Central memory CD8-positive, alpha-beta T cell (primary cell): ENCODE results near the gene FGF22.
"Not testable (repeated sequence)": the region's sequence is repeated elsewhere in the genome, so short reads cannot be mapped to it uniquely, and the experiment has no call there.

Source experiments
- ATAC-seq: fragments of 150-1000 bp; cut with Tn5 transposase; replicated peaks from 2 replicates; pipeline ENCODE4 v1.10.0; 2022; ENCODE audit warnings: mild to moderate bottlenecking, moderate FRiP score, moderate number of reproducible peaks; ENCODE audit not compliant: poor library complexity, severe bottlenecking; ENCODE audit errors: extremely low read depth
- DNase-seq, 2 donors: peaks; one replicate each; pipeline ENCODE4 v3.0.0; 2021; ENCODE audit warnings: low spot score in 2 of 2
- H3K27ac Mint-ChIP-seq: one replicate; pipeline ENCODE4 v1.8.0; 2022; ENCODE audit warnings: low read depth, mild to moderate bottlenecking, moderate library complexity, mixed read lengths
- H3K27me3 Mint-ChIP-seq: one replicate; pipeline ENCODE4 v1.8.0; 2022; ENCODE audit warnings: mixed read lengths
- H3K36me3 Mint-ChIP-seq: one replicate; pipeline ENCODE4 v1.8.0; 2022; ENCODE audit warnings: mild to moderate bottlenecking, moderate library complexity, mixed read lengths; ENCODE audit not compliant: insufficient read depth
- H3K4me1 Mint-ChIP-seq: one replicate; pipeline ENCODE4 v1.8.0; 2022; ENCODE audit warnings: mixed read lengths
- H3K4me3 Mint-ChIP-seq: one replicate; pipeline ENCODE4 v1.8.0; 2022; ENCODE audit warnings: mild to moderate bottlenecking, moderate library complexity, mixed read lengths
- H3K9me3 Mint-ChIP-seq: one replicate; pipeline ENCODE4 v1.8.0; 2022; ENCODE audit warnings: mixed read lengths

The FGF22 gene

GRCh38 chr19:620166-620862, 19.4 kb upstream of the FGF22 start:
- no peaks in the 10 kb centered on the region for H3K4me1 Mint-ChIP-seq
- H3K27me3 Mint-ChIP-seq, result no peaks in the 10 kb centered on the region
- no peak overlapping the region for H3K4me3 Mint-ChIP-seq
- DNase-seq, result no peak
- no peak overlapping the region for H3K27ac Mint-ChIP-seq
- no peaks in the 10 kb centered on the region for H3K9me3 Mint-ChIP-seq
- H3K36me3 Mint-ChIP-seq, result peaks cover 23% of the 10 kb centered on the region
- ATAC-seq, result no peak

DNA sequence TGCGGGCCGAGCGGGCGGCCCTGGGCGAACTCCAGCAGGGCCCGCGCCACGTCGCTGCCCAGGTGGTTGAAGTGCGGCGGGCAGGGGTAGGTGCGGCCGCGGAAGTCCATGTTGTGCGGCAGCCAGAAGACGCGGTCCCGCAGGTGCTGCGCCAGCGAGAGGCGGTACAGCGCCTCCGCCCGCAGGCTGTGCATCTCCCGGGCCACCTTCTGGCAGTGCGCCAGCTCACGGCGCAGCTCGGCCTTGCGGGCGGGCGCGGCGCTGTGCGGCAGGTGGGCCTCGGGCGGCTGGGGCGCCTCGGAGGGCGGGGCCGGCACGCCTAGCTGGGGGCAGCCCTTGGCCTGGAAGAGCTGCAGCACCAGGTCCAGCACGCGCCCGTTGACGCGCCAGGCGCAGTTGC, 18.5 kb upstream of the FGF22 start:
- H3K36me3 Mint-ChIP-seq, result peaks cover 20% of the 10 kb centered on the region
- H3K4me1 Mint-ChIP-seq, H3K4me3 Mint-ChIP-seq, H3K9me3 Mint-ChIP-seq, DNase-seq, H3K27ac Mint-ChIP-seq, ATAC-seq, H3K27me3 Mint-ChIP-seq: not testable (repeated sequence)

- no peaks in the 10 kb centered on the region for H3K4me1 Mint-ChIP-seq
- no peaks in the 10 kb centered on the region for H3K27me3 Mint-ChIP-seq
- H3K27ac Mint-ChIP-seq, result no peak overlapping the region
- no peak overlapping the region for H3K4me3 Mint-ChIP-seq
- no peaks in the 10 kb centered on the region for H3K9me3 Mint-ChIP-seq
- H3K36me3 Mint-ChIP-seq, result peaks cover 21% of the 10 kb centered on the region
- ATAC-seq (no peak), DNase-seq (no peak)
Observed at GRCh38 chr19:621819-622218, 17.9 kb upstream of the FGF22 start.

GRCh38 chr19:622666-623065, 17.0 kb upstream of the FGF22 start:
- Mint-ChIP-seq H3K36me3 (peaks cover 25% of the 10 kb centered on the region), H3K4me1 (no peaks in the 10 kb centered on the region), H3K27me3 (no peaks in the 10 kb centered on the region), H3K4me3 (no peak overlapping the region), H3K9me3 (no peaks in the 10 kb centered on the region), H3K27ac (no peak overlapping the region)
- no peak for ATAC-seq
- no peak for DNase-seq

DNA sequence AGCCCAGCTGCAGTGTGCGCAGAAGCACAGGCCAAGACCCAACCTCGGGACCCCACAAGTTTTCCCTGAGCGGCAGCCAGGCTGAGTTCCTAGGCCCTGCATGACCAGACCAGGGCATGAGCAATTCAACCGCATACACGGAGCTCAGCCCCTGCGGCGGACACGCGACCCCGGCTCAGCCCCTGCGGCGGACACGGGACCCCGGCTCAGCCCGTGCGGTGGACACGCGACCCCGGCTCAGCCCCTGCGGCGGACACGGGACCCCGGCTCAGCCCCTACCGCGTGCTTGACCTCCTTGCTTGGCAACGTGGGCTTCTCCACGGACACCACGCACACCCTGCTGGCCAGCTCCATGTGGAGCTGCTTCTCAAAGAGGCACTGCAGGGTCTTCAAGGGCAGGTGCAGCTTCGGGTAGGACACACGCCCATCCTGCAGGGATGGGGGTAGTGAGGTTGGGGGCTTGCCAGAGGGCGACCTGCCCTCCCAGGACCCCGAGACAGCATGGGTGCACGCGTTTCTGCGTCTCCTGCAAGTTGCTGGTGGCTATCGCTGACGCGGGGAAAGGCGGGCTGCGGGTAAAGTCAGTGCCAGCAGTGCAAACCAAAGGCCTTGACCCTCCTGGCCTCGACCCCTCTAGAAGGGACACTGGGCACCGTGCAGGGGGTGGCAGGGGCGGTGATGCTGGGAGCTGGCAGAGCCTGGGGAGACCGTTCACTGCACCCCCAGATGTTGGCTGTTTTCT, 16.3 kb upstream of the FGF22 start:
- peaks cover 23% of the 10 kb centered on the region for H3K36me3 Mint-ChIP-seq
- H3K9me3 Mint-ChIP-seq, result no peaks in the 10 kb centered on the region
- ATAC-seq (no peak), DNase-seq (no peak)
- no peak overlapping the region for H3K4me3 Mint-ChIP-seq
- no peak overlapping the region for H3K27ac Mint-ChIP-seq
- H3K27me3 Mint-ChIP-seq, result no peaks in the 10 kb centered on the region
- no peaks in the 10 kb centered on the region for H3K4me1 Mint-ChIP-seq

- Mint-ChIP-seq H3K27me3 (no peaks in the 10 kb centered on the region), H3K9me3 (no peaks in the 10 kb centered on the region), H3K27ac (no peak overlapping the region), H3K36me3 (peaks cover 25% of the 10 kb centered on the region), H3K4me3 (no peak overlapping the region), H3K4me1 (peaks cover 4% of the 10 kb centered on the region)
- DNase-seq (no peak), ATAC-seq (no peak)
Observed at GRCh38 chr19:623974-624373, 15.7 kb upstream of the FGF22 start.

DNA sequence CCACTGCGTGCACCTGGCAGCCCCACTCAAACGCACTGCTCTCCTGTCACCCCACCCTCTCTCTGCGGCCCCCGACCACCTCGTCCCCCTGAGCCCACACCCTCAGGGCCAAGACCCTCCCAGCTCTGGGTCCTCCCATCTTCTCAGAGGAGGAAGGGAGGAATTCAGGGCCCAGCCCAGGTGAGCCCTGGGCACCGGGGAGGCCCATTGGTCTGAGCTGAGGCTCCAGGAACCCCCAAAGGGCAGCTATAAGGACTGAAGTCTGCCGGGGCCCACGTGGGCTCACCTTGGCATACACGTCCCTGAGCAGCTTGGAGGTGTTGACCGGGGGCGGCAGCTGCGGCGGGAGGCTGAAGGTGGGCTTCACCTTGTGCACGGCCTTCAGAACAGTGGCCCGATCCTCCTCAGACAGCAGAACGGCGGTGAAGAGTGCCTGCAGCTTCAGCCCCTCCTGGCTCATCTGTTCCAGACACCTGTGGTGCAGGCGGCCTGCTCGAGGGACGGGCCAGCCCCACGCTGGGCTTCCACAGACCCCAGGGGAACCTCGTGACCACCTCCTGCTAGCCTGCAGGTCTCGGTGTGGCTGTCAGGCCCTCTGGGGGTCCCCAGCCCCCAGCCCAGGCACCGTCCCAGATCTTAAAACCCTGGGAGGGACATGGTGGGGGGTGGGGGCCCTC, 15.1 kb upstream of the FGF22 start:
- no peaks in the 10 kb centered on the region for H3K27me3 Mint-ChIP-seq
- H3K27ac Mint-ChIP-seq, result no peak overlapping the region

GRCh38 chr19:625257-625656, 14.4 kb upstream of the FGF22 start:
- DNase-seq (no peak), ATAC-seq (no peak)
- H3K36me3 Mint-ChIP-seq, result peaks cover 28% of the 10 kb centered on the region
- no peaks in the 10 kb centered on the region for H3K9me3 Mint-ChIP-seq
- H3K27me3 Mint-ChIP-seq, result no peaks in the 10 kb centered on the region
- H3K4me3 Mint-ChIP-seq, result no peak overlapping the region
- no peak overlapping the region for H3K27ac Mint-ChIP-seq
- peaks cover 11% of the 10 kb centered on the region for H3K4me1 Mint-ChIP-seq

More for the DNA sequence above, 15.1 kb upstream of the FGF22 start:
- DNase-seq (no peak), ATAC-seq (no peak)
- H3K4me1 Mint-ChIP-seq, result peaks cover 6% of the 10 kb centered on the region
- H3K36me3 Mint-ChIP-seq, result peaks cover 27% of the 10 kb centered on the region
- H3K9me3 Mint-ChIP-seq, result no peaks in the 10 kb centered on the region
- H3K4me3 Mint-ChIP-seq, result no peak overlapping the region

GRCh38 chr19:626566-626965, 13.1 kb upstream of the FGF22 start:
- peaks cover 17% of the 10 kb centered on the region for H3K4me1 Mint-ChIP-seq
- DNase-seq, H3K27ac Mint-ChIP-seq, H3K4me3 Mint-ChIP-seq, H3K9me3 Mint-ChIP-seq, H3K27me3 Mint-ChIP-seq, ATAC-seq: not testable (repeated sequence)
- peaks cover 31% of the 10 kb centered on the region for H3K36me3 Mint-ChIP-seq

- H3K4me3 Mint-ChIP-seq, result no peak overlapping the region
- DNase-seq (no peak), ATAC-seq (no peak)
- no peaks in the 10 kb centered on the region for H3K27me3 Mint-ChIP-seq
- no peaks in the 10 kb centered on the region for H3K9me3 Mint-ChIP-seq
- peaks cover 39% of the 10 kb centered on the region for H3K36me3 Mint-ChIP-seq
- H3K4me1 Mint-ChIP-seq, result peaks cover 29% of the 10 kb centered on the region
- H3K27ac Mint-ChIP-seq, result no peak overlapping the region
Observed at GRCh38 chr19:628168-628567, 11.5 kb upstream of the FGF22 start.

DNA sequence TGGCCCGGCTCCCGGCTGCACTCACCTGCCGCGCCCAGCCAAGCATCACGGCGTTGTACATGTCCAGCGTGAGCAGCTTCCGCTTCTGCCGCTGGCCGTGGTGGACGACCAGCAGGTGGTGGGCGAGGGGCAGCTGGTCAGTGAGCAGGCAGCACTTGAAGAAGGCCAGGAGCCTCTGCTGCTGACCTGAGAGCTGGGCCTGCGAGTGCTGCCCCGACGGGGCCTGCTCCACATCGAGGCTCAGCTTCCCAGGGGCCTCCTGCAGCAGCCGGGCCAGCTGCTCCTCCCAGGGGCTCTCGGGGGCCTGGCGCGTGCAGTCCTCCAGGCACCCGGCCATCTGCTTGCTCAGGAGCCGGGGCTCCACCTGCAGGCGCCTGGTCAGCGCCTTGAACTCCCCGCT, 10.2 kb upstream of the FGF22 start:
- H3K4me1 Mint-ChIP-seq, result peaks cover 39% of the 10 kb centered on the region
- not testable (repeated sequence) for ATAC-seq, H3K27me3 Mint-ChIP-seq, H3K4me3 Mint-ChIP-seq, H3K9me3 Mint-ChIP-seq, DNase-seq, H3K27ac Mint-ChIP-seq
- H3K36me3 Mint-ChIP-seq, result peaks cover 45% of the 10 kb centered on the region

DNA sequence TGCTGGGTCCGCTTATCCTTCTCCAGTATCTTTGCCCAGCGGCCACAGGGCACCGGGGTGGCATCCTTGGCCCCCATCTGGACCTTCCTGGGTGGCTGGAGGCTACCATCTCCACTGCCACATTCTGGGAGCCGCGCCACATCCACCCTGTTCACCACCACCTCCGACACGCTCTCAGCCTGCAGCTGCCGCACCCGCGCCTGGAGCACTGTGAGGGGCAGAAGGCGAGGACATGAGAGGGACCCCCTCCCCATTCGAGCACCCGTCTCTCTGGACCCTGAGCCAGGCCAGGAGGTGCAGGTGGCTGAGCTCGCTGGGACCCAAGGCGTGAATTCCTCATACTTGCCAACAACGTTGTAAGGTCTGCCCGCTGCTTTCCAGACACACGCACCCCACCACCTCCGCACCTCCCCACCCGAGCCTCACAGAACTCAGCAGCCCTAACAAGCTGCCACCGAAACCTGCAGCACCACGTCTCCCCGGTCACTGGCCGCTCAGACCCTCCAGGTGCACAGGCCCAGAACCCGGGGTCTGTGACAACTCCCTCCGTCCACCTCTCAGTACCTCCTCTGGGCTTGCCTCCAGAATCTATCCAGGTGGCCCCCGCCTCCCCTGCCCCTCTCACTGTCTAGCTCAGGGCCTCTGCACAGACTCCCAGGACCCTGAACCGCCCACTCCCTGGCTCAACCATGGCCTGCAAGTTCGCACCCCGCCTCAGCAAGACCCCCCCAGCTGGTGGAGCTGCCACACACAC, 9.5 kb upstream of the FGF22 start:
- no peak overlapping the region for H3K4me3 Mint-ChIP-seq
- H3K4me1 Mint-ChIP-seq, result peaks cover 39% of the 10 kb centered on the region
- H3K9me3 Mint-ChIP-seq, result no peaks in the 10 kb centered on the region
- H3K36me3 Mint-ChIP-seq, result peaks cover 45% of the 10 kb centered on the region
- H3K27ac Mint-ChIP-seq, result no peak overlapping the region
- no peak for ATAC-seq
- H3K27me3 Mint-ChIP-seq, result no peaks in the 10 kb centered on the region
- DNase-seq, result no peak
